Esophagus squamous epithelium (tissue), 5 donors: ENCODE measurements around the gene RGL4. TPM values are rescaled to one million over a fixed set of nuclear protein-coding genes. Genes with fewer than 3 reads are reported as not detected.

Source experiments
- DNase-seq: peaks from one replicate; lab custom pipeline; 2025; lab: John Stamatoyannopoulos, UW
- H3K27ac ChIP-seq, 4 donors: fragments of 200-600 bp; sonication (generic); one replicate each; pipeline ENCODE4 v1.5.1; 2016 to 2019; ENCODE audit warnings: mild to moderate bottlenecking in 1 of 4
- H3K27me3 ChIP-seq, 4 donors: fragments of 200-600 bp; sonication (generic); 1 replicate in 3 of 4; 2 replicates in 1 of 4; pipeline versions ENCODE4 v1.5.1 to v1.6.0; 2017 to 2021; ENCODE audit warnings: antibody characterized with exemption in 1 of 4
- H3K36me3 ChIP-seq, 3 donors: fragments of 200-600 bp; sonication (generic); one replicate each; pipeline ENCODE4 v1.5.1; 2016 to 2019
- H3K4me1 ChIP-seq, 3 donors: fragments of 200-600 bp; sonication (generic); one replicate each; pipeline ENCODE4 v1.5.1; 2017 to 2019
- H3K4me3 ChIP-seq, 4 donors: fragments of 200-600 bp; sonication (generic); 1 replicate in 3 of 4; 2 replicates in 1 of 4; pipeline ENCODE4 v1.5.1; 2016 to 2019; ENCODE audit warnings: mild to moderate bottlenecking in 2 of 4, moderate library complexity in 1 of 4
- H3K9me3 ChIP-seq, 3 donors: fragments of 200-600 bp; sonication (generic); one replicate each; pipeline ENCODE4 v1.5.1; 2016 to 2019
- POLR2A ChIP-seq, 4 donors: fragments of 450-650 bp; IDR thresholded peaks; one replicate each; pipeline ENCODE4 v1.6.1; 2017; ENCODE audit warnings: antibody characterized with exemption in 4 of 4, mild to moderate bottlenecking in 4 of 4, moderate library complexity in 3 of 4
- WGBS, 2 donors: methylation state at CpG; one replicate each; pipeline ENCODE4 v1.1.5; 2018; 5-methylcytosine and 5-hydroxymethylcytosine counted together
- intact Hi-C: fragments of 100-400 bp; cut with DNase I; formaldehyde crosslinking; loops from one replicate; pipeline ENCODE4 v1.15.0; 2022
- total RNA-seq, 4 donors: library from RNA; depleted of rRNA; stranded (reverse); fragments of >200 nt; gene quantifications; one replicate each; pipeline ENCODE4 v1.1.0, GENCODE V29; 2016
- TF ChIP-seq, protein P1 (sequence below), 6 experiments: fragments of 450-650 bp in 4 of 6; fragments of 200-600 bp in 2 of 6; sonication (generic) in 2 of 6; IDR thresholded peaks; one replicate each; pipeline ENCODE4 v1.5.1; 2016 to 2019; ENCODE audit warnings: antibody characterized with exemption in 6 of 6, mild to moderate bottlenecking in 4 of 6, moderate library complexity in 4 of 6
- donor health status: DM: yes; HTN: yes; CAD: no.

Gene RGL4
- total RNA-seq, 4 donors from 2014 or later, result not detected

DNA sequence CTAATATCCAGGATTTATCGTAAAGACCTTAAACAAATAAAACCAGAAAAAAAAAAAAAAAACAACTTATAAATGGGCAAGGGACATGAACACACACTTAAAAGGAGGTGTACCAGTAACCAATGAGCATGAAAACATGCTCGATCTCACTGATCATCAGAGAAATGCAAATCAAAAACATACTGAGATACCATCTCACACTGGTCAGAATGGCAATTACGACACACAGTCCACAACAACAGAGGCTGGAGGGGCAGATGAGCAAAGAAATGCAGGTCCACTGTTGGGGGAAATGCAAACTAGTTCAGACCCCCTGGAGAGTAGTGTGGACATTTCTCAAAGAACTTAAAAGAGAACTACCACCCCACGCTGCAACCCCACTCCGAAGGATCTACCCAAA is 13.2 kb downstream of the RGL4 start:
- 86 to 87% methylated on average over 5 of the region's 5 CpGs for WGBS, 2 donors
- intact Hi-C loops, result no loop called here
- TF ChIP-seq POLR2A (IDR thresholded peaks at IDR 0.05), result no peak
- TF ChIP-seq, protein P1, sequence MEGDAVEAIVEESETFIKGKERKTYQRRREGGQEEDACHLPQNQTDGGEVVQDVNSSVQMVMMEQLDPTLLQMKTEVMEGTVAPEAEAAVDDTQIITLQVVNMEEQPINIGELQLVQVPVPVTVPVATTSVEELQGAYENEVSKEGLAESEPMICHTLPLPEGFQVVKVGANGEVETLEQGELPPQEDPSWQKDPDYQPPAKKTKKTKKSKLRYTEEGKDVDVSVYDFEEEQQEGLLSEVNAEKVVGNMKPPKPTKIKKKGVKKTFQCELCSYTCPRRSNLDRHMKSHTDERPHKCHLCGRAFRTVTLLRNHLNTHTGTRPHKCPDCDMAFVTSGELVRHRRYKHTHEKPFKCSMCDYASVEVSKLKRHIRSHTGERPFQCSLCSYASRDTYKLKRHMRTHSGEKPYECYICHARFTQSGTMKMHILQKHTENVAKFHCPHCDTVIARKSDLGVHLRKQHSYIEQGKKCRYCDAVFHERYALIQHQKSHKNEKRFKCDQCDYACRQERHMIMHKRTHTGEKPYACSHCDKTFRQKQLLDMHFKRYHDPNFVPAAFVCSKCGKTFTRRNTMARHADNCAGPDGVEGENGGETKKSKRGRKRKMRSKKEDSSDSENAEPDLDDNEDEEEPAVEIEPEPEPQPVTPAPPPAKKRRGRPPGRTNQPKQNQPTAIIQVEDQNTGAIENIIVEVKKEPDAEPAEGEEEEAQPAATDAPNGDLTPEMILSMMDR (IDR thresholded peaks at IDR 0.05), result no peak
- Histone ChIP-seq H3K27ac (no peak overlapping the region), H3K36me3 (peaks cover 0 to 100% (median 13%) of the 10 kb centered on the region in 3 donors), H3K27me3 (no peaks in the 10 kb centered on the region), H3K4me3 (no peak overlapping the region), H3K9me3 (no peaks in the 10 kb centered on the region), H3K4me1 (no peaks in the 10 kb centered on the region)
- no peak for DNase-seq

DNA sequence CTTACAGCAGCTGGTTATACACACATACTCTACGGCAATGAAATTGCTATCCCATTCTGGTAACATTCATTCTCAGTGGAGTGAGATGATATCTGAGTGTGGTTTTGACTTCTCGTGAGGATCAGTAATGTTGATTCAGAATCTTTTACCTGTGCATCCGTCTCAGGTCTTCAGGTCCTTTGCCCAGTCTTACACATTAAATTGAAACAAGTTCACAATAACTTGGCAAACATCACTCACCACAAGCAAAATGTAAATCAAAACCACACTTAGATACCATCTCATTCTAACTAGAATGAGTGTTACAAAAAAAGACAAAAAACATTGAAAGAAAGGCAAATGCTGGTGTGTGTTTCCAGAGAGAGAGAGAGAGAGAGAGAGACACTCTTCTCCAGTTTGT is 14.0 kb downstream of the RGL4 start:
- Histone ChIP-seq H3K27me3 (no peaks in the 10 kb centered on the region), H3K36me3 (peaks cover 0 to 100% (median 13%) of the 10 kb centered on the region in 3 donors), H3K27ac (no peak overlapping the region), H3K4me1 (no peaks in the 10 kb centered on the region), H3K9me3 (no peaks in the 10 kb centered on the region), H3K4me3 (no peak overlapping the region)
- no peak for TF ChIP-seq POLR2A (IDR thresholded peaks at IDR 0.05)
- TF ChIP-seq, protein P1 (IDR thresholded peaks at IDR 0.05), result no peak
- DNase-seq, result no peak
- WGBS, 2 donors, result 81 to 83% methylated on average over 3 of the region's 3 CpGs
- intact Hi-C loops, result no loop called here

DNA sequence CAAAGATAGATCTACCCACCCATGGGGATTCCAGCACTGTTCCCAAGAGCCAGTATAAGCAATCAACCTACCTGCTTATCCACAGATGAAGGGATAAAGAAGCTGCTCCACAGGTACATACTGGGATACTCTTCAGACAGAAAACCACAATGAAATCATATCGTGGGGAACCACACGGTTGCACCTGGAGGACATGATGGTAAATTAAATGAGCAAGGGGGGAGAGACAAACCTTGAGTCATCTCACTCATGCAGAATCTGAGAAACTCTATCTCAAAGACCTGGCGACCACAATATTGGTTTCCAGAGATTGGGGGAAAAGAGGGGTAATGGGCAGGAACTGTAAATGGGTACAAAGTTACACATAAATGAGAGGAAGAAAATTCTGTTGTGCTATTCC is 14.5 kb downstream of the RGL4 start:
- Histone ChIP-seq H3K4me3 (no peak overlapping the region), H3K36me3 (peaks cover 0 to 100% (median 13%) of the 10 kb centered on the region in 3 donors)
- WGBS, 2 donors, result 57 to 87% methylated on average over 3 of the region's 3 CpGs

DNA sequence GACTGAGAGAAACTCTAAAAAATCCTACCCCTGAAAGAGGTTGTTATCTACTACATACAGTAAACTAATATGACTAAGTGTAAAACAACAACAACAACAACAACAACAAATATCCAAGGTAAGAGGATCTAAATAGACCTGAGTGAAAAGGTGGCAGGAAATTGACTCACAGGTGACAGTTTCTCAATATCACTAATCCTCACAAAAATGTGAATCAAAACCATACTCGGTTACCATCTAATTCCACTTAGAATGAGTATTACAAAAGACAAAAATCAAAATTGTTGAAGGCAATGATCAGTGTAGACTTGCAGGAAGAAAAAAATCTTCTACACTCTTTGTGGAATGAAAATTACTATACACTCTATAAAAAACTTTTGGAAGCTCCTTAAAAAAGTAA is 17.5 kb downstream of the RGL4 start:
- 44 to 61% methylated on average over 1 of the region's 1 CpG for WGBS, 2 donors
- intact Hi-C loops, result no loop called here

More for the DNA sequence above, 14.5 kb downstream of the RGL4 start:
- TF ChIP-seq, protein P1 (IDR thresholded peaks at IDR 0.05), result no peak
- TF ChIP-seq POLR2A (IDR thresholded peaks at IDR 0.05), result no peak
- Histone ChIP-seq H3K27me3 (no peaks in the 10 kb centered on the region), H3K9me3 (no peaks in the 10 kb centered on the region), H3K27ac (no peak overlapping the region), H3K4me1 (no peaks in the 10 kb centered on the region)
- DNase-seq, result no peak
- intact Hi-C loops, result no loop called here

DNA sequence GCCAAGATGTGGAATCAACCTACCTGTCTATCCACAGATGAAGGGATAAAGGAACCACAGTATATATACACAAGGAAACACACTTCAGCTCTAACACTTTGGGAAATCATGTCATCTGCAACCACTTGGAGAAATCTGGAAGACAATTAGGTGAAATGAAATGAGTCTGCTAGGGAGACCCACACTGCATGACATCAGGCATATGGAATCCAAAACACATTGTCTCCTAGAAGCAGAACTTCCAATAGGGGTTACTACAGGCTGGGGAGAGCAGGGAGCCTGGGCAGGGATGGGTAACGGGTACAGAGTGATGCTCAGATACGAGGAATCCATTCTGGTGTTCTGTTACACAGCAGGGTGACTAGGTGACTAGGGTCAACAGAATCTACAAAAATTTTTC is 18.3 kb downstream of the RGL4 start:
- Histone ChIP-seq H3K36me3 (peaks cover 0 to 100% (median 25%) of the 10 kb centered on the region in 3 donors), H3K9me3 (no peaks in the 10 kb centered on the region), H3K27me3 (no peaks in the 10 kb centered on the region), H3K4me3 (no peak overlapping the region), H3K4me1 (no peaks in the 10 kb centered on the region), H3K27ac (no peak overlapping the region)
- DNase-seq, result no peak
- intact Hi-C loops, result no loop called here
- 82 to 100% methylated on average over 2 of the region's 2 CpGs for WGBS, 2 donors
- TF ChIP-seq POLR2A (IDR thresholded peaks at IDR 0.05), result no peak

More for the DNA sequence above, 17.5 kb downstream of the RGL4 start:
- no peaks in the 10 kb centered on the region for H3K9me3 ChIP-seq
- TF ChIP-seq, protein P1 (IDR thresholded peaks at IDR 0.05), result no peak
- no peak for TF ChIP-seq POLR2A (IDR thresholded peaks at IDR 0.05)
- H3K27me3 ChIP-seq, result no peaks in the 10 kb centered on the region
- peaks cover 0 to 100% (median 25%) of the 10 kb centered on the region in 3 donors for H3K36me3 ChIP-seq
- H3K4me1 ChIP-seq, result no peaks in the 10 kb centered on the region
- no peak overlapping the region for H3K4me3 ChIP-seq
- H3K27ac ChIP-seq, result no peak overlapping the region
- no peak for DNase-seq

DNA sequence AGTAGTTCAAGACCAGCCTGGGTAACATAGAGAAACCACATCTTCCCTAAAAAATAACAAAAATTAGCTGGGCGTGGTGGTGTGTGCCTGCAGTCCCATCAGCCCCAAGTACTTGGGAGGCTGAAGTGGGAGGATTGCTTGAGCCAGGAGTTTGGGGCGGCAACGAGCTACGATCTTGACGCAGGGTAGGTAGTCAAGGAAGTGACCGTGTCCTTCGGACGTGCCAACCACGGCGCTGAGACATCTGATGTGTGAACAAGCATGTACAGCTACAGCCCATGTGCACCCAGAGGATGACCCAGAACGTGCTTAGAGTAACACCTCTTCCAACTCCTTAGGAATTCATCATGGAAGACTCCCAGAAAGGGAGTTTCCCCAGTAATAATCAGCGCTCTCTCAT is 21.4 kb downstream of the RGL4 start:
- WGBS, 2 donors, result 90 to 99% methylated on average over 11 to 12 of the region's 12 CpGs
- no peak overlapping the region for H3K27ac ChIP-seq
- intact Hi-C loops, result no loop called here
- TF ChIP-seq, protein P1 (IDR thresholded peaks at IDR 0.05), result no peak
- TF ChIP-seq POLR2A (IDR thresholded peaks at IDR 0.05), result no peak
- DNase-seq, result no peak
- H3K27me3 ChIP-seq, result no peaks in the 10 kb centered on the region
- no peak overlapping the region for H3K4me3 ChIP-seq
- peaks cover 0 to 19% (median 7%) of the 10 kb centered on the region in 3 donors for H3K4me1 ChIP-seq
- H3K36me3 ChIP-seq, result peaks cover 0 to 80% (median 17%) of the 10 kb centered on the region in 3 donors
- no peaks in the 10 kb centered on the region for H3K9me3 ChIP-seq
